ENCODE results near the gene SV2C. TPM values are rescaled to one million over a fixed set of nuclear protein-coding genes. Genes with fewer than 3 reads are reported as not detected.

The SV2C gene
- total RNA-seq, 1 donor from 2014 or later, result not detected

DNA sequence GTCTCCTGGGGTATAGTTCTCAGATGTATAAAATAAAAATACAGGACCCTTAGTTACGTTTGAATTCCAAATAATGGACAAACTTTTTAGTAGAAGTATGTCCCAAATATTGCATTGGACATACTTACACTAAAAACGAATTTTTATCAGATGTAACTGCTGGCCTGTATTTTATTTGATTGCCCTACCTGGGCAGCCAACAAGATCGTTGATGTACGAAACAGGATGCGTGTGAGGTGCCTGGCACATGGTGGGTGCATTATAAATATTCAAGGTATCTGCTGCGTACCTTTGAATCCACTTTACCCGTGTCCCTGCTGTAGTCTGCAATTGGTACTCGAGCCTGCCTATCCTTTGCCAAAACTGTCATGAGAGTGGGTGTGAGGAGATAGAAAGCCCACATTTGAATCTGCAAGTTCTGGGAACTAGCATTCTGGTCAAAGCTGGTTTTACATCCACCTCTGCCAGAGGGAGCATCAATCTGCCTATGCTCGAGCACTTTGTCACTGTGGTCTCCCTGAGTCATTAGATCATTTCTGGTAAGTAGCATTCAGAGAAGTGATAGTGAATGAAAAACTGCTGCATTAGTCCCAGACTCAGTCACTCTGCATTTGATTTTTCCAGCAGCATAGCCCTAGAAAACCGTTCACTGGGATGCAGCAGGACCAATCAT is 186.2 kb downstream of the SV2C start:
- ChIA-PET POLR2A (no interaction called here), CTCF (interaction anchor here (1.0 kb wide), 1 partner anchor 13 kb away, joined by 3 read pairs; no protein-coding TSS in a partner anchor)
- DNase-seq, result no peak

GRCh38 chr5:76269932-76270610 is 186.9 kb downstream of the SV2C start:
- H3K27me3 Mint-ChIP-seq, result peaks cover 22% of the 10 kb centered on the region
- ChIA-PET POLR2A (no interaction called here), CTCF (no interaction called here)
- intact Hi-C loops (cut with micrococcal nuclease), result no loop called here
- no peaks in the 10 kb centered on the region for H3K9me3 Mint-ChIP-seq
- no peaks in the 10 kb centered on the region for H3K4me1 Mint-ChIP-seq
- TF ChIP-seq, protein P1, sequence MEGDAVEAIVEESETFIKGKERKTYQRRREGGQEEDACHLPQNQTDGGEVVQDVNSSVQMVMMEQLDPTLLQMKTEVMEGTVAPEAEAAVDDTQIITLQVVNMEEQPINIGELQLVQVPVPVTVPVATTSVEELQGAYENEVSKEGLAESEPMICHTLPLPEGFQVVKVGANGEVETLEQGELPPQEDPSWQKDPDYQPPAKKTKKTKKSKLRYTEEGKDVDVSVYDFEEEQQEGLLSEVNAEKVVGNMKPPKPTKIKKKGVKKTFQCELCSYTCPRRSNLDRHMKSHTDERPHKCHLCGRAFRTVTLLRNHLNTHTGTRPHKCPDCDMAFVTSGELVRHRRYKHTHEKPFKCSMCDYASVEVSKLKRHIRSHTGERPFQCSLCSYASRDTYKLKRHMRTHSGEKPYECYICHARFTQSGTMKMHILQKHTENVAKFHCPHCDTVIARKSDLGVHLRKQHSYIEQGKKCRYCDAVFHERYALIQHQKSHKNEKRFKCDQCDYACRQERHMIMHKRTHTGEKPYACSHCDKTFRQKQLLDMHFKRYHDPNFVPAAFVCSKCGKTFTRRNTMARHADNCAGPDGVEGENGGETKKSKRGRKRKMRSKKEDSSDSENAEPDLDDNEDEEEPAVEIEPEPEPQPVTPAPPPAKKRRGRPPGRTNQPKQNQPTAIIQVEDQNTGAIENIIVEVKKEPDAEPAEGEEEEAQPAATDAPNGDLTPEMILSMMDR (IDR thresholded peaks at IDR 0.05), result no peak
- H3K36me3 Mint-ChIP-seq (ENCODE audit: low read depth), result no peaks in the 10 kb centered on the region
- no peak for DNase-seq
- no peak overlapping the region for H3K4me3 Mint-ChIP-seq
- ATAC-seq (ENCODE audit: low read depth), result no peak
- no peak overlapping the region for H3K27ac Mint-ChIP-seq

More for the DNA sequence above, 186.2 kb downstream of the SV2C start:
- ATAC-seq (ENCODE audit: low read depth), result no peak
- Mint-ChIP-seq H3K36me3 (ENCODE audit: low read depth) (no peaks in the 10 kb centered on the region), H3K9me3 (no peaks in the 10 kb centered on the region), H3K27me3 (peaks cover 22% of the 10 kb centered on the region), H3K4me1 (no peaks in the 10 kb centered on the region), H3K27ac (no peak overlapping the region), H3K4me3 (no peak overlapping the region)
- TF ChIP-seq, protein P1 (IDR thresholded peaks at IDR 0.05), result no peak
- intact Hi-C loops (cut with micrococcal nuclease), result no loop called here

- Mint-ChIP-seq H3K36me3 (ENCODE audit: low read depth) (no peaks in the 10 kb centered on the region), H3K27ac (no peak overlapping the region), H3K4me1 (no peaks in the 10 kb centered on the region), H3K27me3 (peaks cover 13% of the 10 kb centered on the region), H3K9me3 (no peaks in the 10 kb centered on the region), H3K4me3 (no peak overlapping the region)
- ChIA-PET CTCF (interaction anchor here (1.1 kb wide), 1 partner anchor 15 kb away, joined by 4 read pairs; no protein-coding TSS in a partner anchor), POLR2A (interaction anchor here (0.6 kb wide), 1 partner anchor 23 kb away, joined by 6 read pairs; no protein-coding TSS in a partner anchor)
- DNase-seq (no peak), ATAC-seq (ENCODE audit: low read depth) (no peak)
- intact Hi-C loops (cut with micrococcal nuclease), result no loop called here
- TF ChIP-seq, protein P1 (IDR thresholded peaks at IDR 0.05), result no peak
Observed at GRCh38 chr5:76271836-76272235, 188.7 kb downstream of the SV2C start.

GRCh38 chr5:76273206-76273885 is 190.2 kb downstream of the SV2C start:
- DNase-seq (no peak), ATAC-seq (ENCODE audit: low read depth) (no peak)
- Mint-ChIP-seq H3K36me3 (ENCODE audit: low read depth) (no peaks in the 10 kb centered on the region), H3K4me1 (no peaks in the 10 kb centered on the region), H3K27ac (no peak overlapping the region), H3K4me3 (no peak overlapping the region), H3K9me3 (no peaks in the 10 kb centered on the region), H3K27me3 (peaks cover 7% of the 10 kb centered on the region)
- ChIA-PET CTCF (no interaction called here), POLR2A (interaction anchor here (0.6 kb wide), 1 partner anchor 579 kb away, joined by 3 read pairs; no protein-coding TSS in a partner anchor)
- TF ChIP-seq, protein P1 (IDR thresholded peaks at IDR 0.05), result no peak
- intact Hi-C loops (cut with micrococcal nuclease), result no loop called here

- CTCF ChIA-PET, result no interaction called here
- POLR2A ChIA-PET, result no interaction called here
- H3K27me3 Mint-ChIP-seq, result peaks cover 7% of the 10 kb centered on the region
- intact Hi-C loops (cut with micrococcal nuclease), result no loop called here
- no peaks in the 10 kb centered on the region for H3K4me1 Mint-ChIP-seq
- no peak overlapping the region for H3K27ac Mint-ChIP-seq
- H3K9me3 Mint-ChIP-seq, result no peaks in the 10 kb centered on the region
- no peak overlapping the region for H3K4me3 Mint-ChIP-seq
- DNase-seq (no peak), ATAC-seq (ENCODE audit: low read depth) (no peak)
- TF ChIP-seq, protein P1 (IDR thresholded peaks at IDR 0.05), result no peak
- H3K36me3 Mint-ChIP-seq (ENCODE audit: low read depth), result no peaks in the 10 kb centered on the region
Observed at GRCh38 chr5:76274571-76274970, 191.4 kb downstream of the SV2C start.

Data from activated B cell treated with CpG ODN at 0.5 μM for 24 hours (primary cell).